GM18508 (cell line): ENCODE results near the gene ZNF174.
A peak's percentile ranks its signal among the peaks of the same experiment; 100 is the strongest.

Experiments
- ATAC-seq: cut with Tn5 transposase; IDR thresholded peaks from one replicate; pipeline ENCODE4 v1.9.1; 2021; ENCODE audit warnings: moderate number of reproducible peaks; ENCODE audit not compliant: insufficient read depth, unreplicated experiment

Gene ZNF174

DNA sequence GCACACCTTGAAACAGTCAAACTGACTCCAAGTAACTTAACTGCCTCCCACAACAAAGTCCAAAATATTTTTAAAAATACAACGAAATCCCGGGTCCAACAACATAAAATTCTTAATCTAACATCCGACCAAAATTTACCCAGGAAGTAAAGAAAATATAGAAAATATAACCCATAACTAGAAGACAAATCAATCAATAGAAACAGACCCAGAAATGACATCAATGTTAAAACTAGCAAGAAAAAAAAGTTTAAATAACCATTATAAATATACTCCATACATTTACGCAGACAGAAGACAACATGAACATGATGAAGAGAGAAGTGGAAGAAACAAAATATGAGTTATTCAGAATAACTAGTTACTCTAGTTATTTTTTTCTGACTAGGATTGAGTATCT, 38.6 kb downstream of the ZNF174 start:
- no peak for ATAC-seq

DNA sequence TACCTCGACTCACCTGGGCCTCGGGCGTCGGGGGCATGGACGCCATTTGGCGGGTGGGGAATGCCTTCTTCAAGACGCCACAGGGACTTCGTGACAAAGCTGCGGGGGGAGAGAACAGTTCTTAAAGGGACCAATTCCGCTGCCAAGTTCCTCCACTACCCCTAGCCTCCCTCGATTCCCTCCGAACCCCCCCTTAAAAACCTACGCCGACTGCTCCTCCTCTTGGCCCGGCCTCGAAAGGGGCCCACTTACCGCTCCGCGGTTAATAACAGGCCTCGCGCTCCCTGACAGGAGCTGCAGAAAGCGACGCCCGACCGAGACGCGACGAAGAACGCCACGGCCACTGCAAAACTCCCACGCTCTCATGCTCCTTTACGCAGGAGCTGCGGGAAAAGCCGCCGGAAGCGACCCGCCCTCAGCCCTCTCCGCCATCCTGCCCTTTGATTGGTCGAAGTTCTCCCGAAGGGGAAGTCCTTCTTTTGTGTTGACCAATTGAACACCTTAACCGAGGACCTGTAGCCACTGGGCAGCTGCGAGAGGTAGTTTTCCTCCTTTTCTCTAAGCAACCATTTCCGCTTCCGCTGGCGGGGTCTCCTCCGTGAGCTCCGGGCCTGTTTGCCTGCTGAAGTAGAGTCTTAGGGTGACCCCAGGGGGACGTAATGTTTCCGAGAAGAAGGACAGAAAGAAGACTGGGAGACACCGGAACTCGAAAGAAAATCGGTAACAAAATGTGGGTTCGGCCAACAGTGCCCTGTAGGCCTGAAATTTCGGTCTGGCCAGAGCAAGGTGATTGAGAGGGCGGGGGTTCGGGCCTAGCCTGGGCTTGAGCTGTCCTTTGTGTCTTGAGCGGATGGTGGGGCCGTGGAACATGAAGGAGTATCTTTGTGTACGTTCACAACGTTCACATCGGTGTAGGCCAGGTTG, 42.4 kb downstream of the ZNF174 start, which contains the start of the genes NAA60 and ZNF597:
Gene NAA60, plus strand, starts transcription at position 573 of the 924 bp plus-strand sequence. CDS start 32,548 bp downstream, outside the sequence.
Gene ZNF597, minus strand, starts transcription at position 397 of the 924 bp plus-strand sequence. Its CDS starts 351 bp downstream, at position 46.
- no peak for ATAC-seq

DNA sequence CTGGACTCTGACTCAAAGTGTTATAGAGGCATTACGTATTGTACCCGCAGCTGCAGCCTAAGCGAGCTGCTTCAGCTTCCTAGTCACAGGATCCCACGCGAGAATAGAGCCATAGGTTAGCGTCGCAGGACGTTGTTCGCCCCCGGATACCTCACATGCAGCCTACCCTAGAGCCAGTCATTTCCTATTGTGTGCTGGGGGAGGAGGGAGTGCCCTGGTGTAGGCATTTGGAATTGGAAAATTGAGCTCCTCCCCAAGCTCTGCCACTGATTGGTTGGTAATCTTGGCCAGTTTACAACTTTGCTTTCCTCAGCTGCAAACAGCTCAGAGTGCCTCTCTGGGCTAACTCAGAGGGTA, 43.0 kb downstream of the ZNF174 start:
- ATAC-seq = no peak

DNA sequence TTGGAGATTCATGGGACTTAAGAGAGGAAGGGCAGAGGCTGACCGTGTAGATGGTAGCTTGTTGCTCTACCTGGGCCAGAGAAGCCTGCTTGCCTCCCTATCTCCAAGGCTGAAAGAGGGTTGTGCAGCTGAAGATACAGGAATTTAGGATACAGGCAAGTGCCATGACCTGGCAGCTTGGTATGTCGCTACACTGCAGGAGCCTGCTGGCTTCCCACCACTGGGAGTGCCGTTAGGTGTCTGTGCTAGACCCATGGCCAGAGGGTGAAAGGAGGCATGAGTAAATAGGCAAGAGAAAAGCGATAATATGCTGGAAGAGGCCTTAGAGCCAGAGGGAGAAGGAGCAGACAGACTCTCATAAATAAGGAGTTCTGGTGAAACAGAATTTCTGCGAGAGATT, 53.1 kb downstream of the ZNF174 start:
- no peak for ATAC-seq

DNA sequence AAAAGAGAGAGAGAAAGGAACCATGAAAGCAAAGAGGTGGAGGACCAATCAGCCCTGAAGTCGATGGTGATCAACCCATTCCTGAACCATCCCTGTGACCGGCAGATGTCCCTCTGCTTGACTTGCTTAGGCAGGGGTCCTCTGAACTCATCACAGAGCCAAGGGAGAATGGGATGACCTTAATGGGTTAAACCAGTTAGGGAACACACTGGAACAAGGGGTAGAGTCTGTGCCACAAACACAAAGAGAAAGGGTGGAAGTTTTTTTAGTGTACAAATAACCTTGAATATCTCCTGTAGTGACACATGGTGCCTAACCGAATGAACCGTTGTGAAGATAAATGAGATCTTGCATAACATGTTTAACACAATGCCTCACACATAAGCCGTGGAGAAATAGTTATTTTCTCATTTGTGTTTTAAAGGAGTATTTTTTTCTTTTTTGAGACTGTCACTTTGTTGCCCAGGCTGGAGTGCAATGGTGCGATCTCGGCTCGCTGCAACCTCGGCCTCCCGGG, 53.7 kb downstream of the ZNF174 start:
- no peak for ATAC-seq

DNA sequence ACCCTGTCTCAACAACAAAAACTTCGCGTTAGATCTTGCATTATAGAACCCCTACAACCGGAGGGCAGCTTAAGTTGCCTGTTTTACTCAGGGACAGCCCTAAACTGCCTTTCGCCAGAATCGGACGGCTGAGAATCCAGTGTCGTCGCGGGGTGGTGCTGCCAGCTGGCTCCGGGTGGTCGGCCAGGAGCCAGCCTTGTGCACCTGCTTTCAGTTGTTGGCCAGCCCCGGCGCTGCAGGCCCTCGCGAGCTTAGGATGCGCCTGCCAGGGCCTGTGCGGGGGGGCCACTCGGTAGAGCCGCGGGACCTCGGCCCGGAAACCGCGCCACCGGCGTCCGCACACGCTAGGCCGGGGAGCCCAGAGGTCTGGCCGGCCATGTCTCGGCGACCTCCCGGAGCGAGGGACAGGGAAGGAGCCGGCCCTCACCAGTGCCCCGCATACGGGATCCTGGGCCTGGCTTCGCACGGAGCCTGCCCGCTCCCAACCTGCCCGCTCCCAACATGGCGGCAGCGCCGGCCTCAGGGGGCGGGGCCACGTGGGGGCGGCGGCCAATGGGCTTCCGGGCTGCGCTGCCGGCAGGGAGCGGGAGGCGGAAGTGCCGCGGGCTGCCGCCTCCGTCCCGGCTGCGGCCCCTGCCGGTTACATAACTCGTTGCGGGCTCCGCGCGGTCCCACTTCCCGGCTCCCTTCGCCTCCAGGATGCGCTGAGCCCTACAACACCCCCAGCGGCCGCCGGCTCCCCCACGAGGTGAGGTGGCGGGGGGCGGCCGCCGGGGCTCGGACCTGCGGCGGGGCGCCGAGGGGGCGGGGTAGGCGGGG, 56.6 kb downstream of the ZNF174 start:
- ATAC-seq = peak; percentile 50

DNA sequence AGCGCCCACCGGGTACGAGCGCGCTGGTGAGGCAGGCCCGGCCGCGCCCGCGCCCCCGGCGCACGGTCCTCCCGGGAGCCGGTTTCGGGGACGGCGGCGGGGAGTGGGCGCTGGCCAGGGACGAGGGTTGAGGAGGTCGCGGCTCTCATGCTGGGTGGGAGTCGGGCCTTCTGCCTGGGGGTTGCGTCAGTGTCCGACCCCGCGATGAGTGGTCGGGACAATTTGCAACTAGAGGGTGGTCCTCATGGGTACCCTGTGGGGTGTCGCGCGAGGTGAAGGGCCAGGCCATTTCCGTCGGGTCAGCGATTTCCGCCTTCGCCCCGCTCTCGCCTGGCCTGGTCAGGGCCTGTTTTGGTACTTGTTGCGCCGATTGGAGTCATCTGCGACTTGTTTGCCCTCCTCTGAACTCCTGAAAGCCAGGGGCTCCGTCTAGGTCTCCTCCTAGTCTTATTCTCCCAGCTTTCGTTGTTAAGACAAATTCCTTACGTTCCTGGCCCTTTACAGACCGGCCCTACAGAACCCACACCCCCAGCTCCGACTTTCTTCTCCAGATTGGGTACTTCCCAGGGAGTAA, 57.4 kb downstream of the ZNF174 start:
- ATAC-seq = no peak

DNA sequence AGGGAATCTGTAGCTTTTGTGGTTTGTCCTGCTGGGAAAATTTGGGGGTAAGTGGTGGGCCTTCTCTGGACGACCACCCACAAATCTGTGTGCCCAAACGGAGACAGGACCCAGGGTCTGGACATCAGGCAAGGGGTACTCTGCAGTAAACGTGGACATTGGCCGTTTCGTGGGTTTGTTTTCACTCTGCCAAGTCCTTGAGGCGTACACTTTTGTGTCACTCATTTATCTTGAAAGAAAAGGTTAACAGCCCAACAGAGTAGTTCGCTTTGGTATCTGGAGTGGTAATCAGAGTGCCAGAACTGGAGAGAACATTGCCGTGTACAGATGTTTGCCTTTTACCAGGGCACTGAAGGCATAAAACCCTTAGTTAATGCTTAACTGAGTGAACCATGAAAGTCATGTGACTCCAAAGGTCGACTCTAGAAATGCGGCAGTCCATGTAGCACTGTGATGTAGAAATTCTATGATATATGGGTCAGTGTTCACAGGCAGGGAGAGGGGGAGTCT, 57.9 kb downstream of the ZNF174 start:
- no peak for ATAC-seq
